ENCODE results near the gene PDE4D.

The PDE4D gene

DNA sequence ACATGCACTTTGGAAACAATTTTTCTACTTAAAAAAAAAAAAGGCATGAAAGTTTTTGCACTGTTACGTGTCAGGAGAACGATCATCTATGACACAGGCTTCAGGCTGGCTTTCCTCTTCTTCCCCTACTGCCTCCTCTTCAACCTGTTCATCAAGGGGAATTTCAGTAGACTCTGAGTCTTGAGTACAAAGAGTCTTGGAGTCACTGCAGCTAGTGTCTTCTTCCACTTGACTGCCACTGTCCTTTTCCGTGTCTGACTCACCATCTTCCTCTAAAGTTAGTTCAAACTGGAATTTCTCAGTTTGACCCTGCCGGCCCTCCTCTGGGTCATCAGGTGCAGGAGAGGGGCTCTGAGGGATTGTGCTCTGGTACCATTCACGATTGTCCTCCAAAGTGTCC lies 918.9 kb downstream of the PDE4D start:
- ATAC-seq, result no peak
- no peak for TF ChIP-seq RARB (CRISPR knock-in tag; IDR thresholded peaks at IDR 0.05)
- TF ChIP-seq ARNTL (CRISPR knock-in tag; IDR thresholded peaks at IDR 0.05; ENCODE audit: borderline replicate concordance, low read depth), result no peak
- no peak for TF ChIP-seq BACH2 (CRISPR knock-in tag; IDR thresholded peaks at IDR 0.05; ENCODE audit: borderline replicate concordance)
- no peak for TF ChIP-seq TOX (CRISPR knock-in tag; IDR thresholded peaks at IDR 0.05; ENCODE audit: borderline replicate concordance)
- TF ChIP-seq, protein P1, sequence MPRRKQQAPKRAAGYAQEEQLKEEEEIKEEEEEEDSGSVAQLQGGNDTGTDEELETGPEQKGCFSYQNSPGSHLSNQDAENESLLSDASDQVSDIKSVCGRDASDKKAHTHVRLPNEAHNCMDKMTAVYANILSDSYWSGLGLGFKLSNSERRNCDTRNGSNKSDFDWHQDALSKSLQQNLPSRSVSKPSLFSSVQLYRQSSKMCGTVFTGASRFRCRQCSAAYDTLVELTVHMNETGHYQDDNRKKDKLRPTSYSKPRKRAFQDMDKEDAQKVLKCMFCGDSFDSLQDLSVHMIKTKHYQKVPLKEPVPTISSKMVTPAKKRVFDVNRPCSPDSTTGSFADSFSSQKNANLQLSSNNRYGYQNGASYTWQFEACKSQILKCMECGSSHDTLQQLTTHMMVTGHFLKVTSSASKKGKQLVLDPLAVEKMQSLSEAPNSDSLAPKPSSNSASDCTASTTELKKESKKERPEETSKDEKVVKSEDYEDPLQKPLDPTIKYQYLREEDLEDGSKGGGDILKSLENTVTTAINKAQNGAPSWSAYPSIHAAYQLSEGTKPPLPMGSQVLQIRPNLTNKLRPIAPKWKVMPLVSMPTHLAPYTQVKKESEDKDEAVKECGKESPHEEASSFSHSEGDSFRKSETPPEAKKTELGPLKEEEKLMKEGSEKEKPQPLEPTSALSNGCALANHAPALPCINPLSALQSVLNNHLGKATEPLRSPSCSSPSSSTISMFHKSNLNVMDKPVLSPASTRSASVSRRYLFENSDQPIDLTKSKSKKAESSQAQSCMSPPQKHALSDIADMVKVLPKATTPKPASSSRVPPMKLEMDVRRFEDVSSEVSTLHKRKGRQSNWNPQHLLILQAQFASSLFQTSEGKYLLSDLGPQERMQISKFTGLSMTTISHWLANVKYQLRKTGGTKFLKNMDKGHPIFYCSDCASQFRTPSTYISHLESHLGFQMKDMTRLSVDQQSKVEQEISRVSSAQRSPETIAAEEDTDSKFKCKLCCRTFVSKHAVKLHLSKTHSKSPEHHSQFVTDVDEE (CRISPR knock-in tag; IDR thresholded peaks at IDR 0.05), result no peak
- no peak for TF ChIP-seq ZFP30 (CRISPR knock-in tag; IDR thresholded peaks at IDR 0.05)
- no peak for TF ChIP-seq SNAI2 (CRISPR knock-in tag; IDR thresholded peaks at IDR 0.05)
- TF ChIP-seq, protein P2, sequence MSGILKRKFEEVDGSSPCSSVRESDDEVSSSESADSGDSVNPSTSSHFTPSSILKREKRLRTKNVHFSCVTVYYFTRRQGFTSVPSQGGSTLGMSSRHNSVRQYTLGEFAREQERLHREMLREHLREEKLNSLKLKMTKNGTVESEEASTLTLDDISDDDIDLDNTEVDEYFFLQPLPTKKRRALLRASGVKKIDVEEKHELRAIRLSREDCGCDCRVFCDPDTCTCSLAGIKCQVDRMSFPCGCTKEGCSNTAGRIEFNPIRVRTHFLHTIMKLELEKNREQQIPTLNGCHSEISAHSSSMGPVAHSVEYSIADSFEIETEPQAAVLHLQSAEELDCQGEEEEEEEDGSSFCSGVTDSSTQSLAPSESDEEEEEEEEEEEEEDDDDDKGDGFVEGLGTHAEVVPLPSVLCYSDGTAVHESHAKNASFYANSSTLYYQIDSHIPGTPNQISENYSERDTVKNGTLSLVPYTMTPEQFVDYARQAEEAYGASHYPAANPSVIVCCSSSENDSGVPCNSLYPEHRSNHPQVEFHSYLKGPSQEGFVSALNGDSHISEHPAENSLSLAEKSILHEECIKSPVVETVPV (CRISPR knock-in tag; IDR thresholded peaks at IDR 0.05), result no peak
- no peak for TF ChIP-seq CSDC2 (CRISPR knock-in tag; IDR thresholded peaks at IDR 0.05)
- TF ChIP-seq PPARA (CRISPR knock-in tag; IDR thresholded peaks at IDR 0.05; ENCODE audit: borderline replicate concordance), result no peak
- no peak for TF ChIP-seq ZNF70 (CRISPR knock-in tag; IDR thresholded peaks at IDR 0.05)
- no peak for TF ChIP-seq TCF4 (CRISPR knock-in tag; IDR thresholded peaks at IDR 0.05; ENCODE audit: borderline replicate concordance)
- no peak for TF ChIP-seq ZNF8 (CRISPR knock-in tag; IDR thresholded peaks at IDR 0.05)
- TF ChIP-seq, protein P3, sequence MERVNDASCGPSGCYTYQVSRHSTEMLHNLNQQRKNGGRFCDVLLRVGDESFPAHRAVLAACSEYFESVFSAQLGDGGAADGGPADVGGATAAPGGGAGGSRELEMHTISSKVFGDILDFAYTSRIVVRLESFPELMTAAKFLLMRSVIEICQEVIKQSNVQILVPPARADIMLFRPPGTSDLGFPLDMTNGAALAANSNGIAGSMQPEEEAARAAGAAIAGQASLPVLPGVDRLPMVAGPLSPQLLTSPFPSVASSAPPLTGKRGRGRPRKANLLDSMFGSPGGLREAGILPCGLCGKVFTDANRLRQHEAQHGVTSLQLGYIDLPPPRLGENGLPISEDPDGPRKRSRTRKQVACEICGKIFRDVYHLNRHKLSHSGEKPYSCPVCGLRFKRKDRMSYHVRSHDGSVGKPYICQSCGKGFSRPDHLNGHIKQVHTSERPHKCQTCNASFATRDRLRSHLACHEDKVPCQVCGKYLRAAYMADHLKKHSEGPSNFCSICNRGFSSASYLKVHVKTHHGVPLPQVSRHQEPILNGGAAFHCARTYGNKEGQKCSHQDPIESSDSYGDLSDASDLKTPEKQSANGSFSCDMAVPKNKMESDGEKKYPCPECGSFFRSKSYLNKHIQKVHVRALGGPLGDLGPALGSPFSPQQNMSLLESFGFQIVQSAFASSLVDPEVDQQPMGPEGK (CRISPR knock-in tag; IDR thresholded peaks at IDR 0.05; ENCODE audit: borderline replicate concordance), result no peak
- TF ChIP-seq GLIS3 (CRISPR knock-in tag; IDR thresholded peaks at IDR 0.05), result no peak

DNA sequence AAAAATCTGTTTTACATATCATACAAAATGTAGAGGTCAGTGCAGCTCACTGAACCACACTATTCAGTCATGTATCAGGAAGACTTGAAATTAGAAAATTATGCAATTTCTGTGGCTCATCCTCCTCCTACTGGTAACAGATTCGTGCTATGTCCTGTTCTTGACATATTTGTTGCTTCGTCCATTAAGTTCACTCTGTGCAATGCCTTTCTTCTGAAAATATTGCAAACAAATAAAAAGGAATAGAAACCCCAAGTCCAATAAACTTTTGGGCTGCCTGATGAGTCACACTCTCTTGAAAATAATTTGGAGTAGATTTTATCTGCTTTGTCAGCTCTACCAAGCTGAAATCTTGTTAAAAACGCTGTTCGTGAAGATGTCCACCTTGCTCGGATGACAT lies 919.4 kb downstream of the PDE4D start:
- ATAC-seq, result no peak
- TF ChIP-seq ZC3H10 (CRISPR knock-in tag; IDR thresholded peaks at IDR 0.05) (no peak), BACH2 (CRISPR knock-in tag; IDR thresholded peaks at IDR 0.05; ENCODE audit: borderline replicate concordance) (no peak), GLIS3 (CRISPR knock-in tag; IDR thresholded peaks at IDR 0.05) (no peak), TCF4 (CRISPR knock-in tag; IDR thresholded peaks at IDR 0.05; ENCODE audit: borderline replicate concordance) (no peak), ZFP3 (CRISPR knock-in tag; IDR thresholded peaks at IDR 0.05) (no peak), SNAI2 (CRISPR knock-in tag; IDR thresholded peaks at IDR 0.05) (no peak), ZNF8 (CRISPR knock-in tag; IDR thresholded peaks at IDR 0.05) (no peak), CSDC2 (CRISPR knock-in tag; IDR thresholded peaks at IDR 0.05) (no peak), ZNF70 (CRISPR knock-in tag; IDR thresholded peaks at IDR 0.05) (no peak), ARNTL (CRISPR knock-in tag; IDR thresholded peaks at IDR 0.05; ENCODE audit: borderline replicate concordance, low read depth) (no peak), TOX (CRISPR knock-in tag; IDR thresholded peaks at IDR 0.05; ENCODE audit: borderline replicate concordance) (no peak), OSR1 (CRISPR knock-in tag; IDR thresholded peaks at IDR 0.05) (no peak), ZFP30 (CRISPR knock-in tag; IDR thresholded peaks at IDR 0.05) (no peak), ESRRG (CRISPR knock-in tag; IDR thresholded peaks at IDR 0.05) (no peak)
- TF ChIP-seq, protein P4, sequence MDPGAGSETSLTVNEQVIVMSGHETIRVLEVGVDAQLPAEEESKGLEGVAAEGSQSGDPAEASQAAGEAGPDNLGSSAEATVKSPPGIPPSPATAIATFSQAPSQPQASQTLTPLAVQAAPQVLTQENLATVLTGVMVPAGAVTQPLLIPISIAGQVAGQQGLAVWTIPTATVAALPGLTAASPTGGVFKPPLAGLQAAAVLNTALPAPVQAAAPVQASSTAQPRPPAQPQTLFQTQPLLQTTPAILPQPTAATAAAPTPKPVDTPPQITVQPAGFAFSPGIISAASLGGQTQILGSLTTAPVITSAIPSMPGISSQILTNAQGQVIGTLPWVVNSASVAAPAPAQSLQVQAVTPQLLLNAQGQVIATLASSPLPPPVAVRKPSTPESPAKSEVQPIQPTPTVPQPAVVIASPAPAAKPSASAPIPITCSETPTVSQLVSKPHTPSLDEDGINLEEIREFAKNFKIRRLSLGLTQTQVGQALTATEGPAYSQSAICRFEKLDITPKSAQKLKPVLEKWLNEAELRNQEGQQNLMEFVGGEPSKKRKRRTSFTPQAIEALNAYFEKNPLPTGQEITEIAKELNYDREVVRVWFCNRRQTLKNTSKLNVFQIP (CRISPR knock-in tag; IDR thresholded peaks at IDR 0.05; ENCODE audit: borderline replicate concordance, low read depth), result no peak
- TF ChIP-seq, protein P3 (CRISPR knock-in tag; IDR thresholded peaks at IDR 0.05; ENCODE audit: borderline replicate concordance), result no peak
- TF ChIP-seq, protein P5, sequence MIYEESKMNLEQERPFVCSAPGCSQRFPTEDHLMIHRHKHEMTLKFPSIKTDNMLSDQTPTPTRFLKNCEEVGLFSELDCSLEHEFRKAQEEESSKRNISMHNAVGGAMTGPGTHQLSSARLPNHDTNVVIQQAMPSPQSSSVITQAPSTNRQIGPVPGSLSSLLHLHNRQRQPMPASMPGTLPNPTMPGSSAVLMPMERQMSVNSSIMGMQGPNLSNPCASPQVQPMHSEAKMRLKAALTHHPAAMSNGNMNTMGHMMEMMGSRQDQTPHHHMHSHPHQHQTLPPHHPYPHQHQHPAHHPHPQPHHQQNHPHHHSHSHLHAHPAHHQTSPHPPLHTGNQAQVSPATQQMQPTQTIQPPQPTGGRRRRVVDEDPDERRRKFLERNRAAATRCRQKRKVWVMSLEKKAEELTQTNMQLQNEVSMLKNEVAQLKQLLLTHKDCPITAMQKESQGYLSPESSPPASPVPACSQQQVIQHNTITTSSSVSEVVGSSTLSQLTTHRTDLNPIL (CRISPR knock-in tag; IDR thresholded peaks at IDR 0.05; ENCODE audit: low read depth), result no peak
- TF ChIP-seq, protein P1 (CRISPR knock-in tag; IDR thresholded peaks at IDR 0.05), result no peak
- TF ChIP-seq, protein P2 (CRISPR knock-in tag; IDR thresholded peaks at IDR 0.05), result no peak

All from SK-N-SH treated with all-trans-retinoic acid at 6 μM for 48 hours (cell line).